Measurements from ENCODE around the gene ATN1.
"Not testable (repeated sequence)": the region's sequence is repeated elsewhere in the genome, so short reads cannot be mapped to it uniquely, and the experiment has no call there.

The ATN1 gene

DNA sequence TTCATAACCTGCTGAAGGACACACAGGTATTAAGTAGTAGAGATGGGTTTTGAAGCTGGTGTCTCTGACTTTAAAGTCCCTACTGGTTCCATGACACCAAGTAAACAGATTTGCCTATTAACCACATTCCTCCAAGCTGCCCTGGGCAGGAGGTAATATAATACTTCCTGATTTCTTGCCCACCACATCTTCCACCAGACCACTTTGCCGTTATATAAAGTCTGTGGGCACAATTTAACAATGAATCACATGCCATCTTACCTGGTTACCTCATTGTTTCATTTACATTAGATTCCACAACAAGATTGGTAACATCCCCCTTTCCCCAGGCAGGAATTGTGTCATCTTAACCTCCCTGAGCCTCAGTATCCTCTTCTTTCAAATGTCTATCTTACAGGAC is 24.0 kb upstream of the ATN1 start:
- DNase-seq (ENCODE audit: low read depth in 2 of 2), result no peak

DNA sequence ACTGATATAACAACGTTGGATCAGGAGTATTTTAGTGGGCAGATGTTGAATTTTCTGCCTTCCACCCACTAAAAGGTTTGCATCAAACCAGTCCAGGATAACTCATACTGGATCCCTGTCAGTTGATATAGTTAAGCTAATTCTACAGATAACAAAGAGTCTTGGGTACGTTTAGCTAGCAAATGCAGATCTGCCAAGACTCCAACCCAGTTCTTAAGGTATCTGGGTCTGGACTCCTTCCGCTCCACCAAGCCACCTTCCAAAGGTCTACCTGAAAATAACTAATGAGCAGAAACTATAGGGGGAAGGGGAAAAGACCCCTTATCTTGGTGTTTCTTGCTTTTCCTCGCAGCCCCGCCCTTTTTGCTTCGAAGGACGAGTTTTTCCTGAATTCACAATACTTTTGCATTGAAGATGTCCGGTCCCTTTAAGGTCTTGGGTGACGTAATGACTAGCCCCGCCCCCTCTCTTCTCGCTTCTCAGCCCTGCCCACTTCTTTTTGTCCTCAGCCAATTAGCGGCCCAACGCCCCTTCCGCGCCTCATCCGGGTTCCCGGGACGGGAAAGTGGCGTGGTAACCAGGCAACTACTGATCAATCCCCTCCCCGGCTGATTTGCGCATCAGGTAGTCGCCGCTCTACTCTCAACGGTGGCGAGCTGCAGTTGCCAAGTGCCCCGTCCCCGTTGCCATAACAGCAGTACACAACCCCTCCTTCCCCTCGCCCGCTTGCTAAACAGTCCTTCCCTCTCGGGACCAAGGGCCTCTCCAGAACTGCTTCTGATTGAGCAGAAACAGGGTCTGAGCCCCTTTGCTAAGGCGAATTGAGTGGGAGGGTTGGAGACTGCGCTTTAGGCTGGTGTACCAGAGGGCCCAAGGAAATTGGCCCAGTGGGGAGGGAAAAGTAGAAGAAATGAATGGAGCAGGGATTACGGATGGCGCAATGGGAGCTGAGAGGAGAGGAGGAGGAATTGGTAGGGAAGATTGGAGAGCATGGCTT is 23.2 kb upstream of the ATN1 start, which contains the start of gene LRRC23:
Gene LRRC23, plus strand, starts transcription at position 543 of the 997 bp plus-strand sequence. CDS start 812 bp downstream, outside the sequence.
- peak; percentile 92 to 96 for DNase-seq (ENCODE audit: low read depth in 2 of 2)

DNA sequence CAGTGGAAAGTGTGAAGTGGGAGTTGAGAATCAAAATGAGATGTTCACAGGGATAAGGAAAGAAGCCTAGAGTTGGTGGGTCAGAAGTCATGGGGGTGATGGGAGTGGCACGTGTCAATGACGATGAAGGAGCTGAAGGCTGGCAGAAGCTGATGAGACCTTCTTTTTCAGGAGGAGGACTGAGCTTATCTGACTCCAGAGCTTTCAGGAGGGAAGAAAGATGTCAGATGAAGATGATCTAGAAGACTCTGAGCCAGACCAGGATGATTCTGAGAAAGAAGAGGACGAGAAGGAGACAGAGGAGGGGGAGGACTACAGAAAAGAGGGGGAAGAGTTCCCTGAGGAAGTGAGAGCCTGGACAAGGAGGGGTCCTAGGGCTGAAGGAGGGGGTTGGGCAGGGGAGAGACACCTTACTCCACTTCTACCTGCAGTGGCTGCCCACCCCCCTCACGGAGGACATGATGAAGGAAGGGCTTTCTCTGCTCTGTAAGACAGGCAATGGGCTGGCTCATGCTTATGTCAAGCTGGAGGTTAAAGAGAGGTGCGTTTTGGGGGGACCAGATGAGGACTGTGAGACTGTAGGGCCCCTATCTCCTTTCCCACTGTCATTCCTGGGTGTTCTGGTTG is 22.2 kb upstream of the ATN1 start:
- DNase-seq (ENCODE audit: low read depth in 2 of 2), result no peak

DNA sequence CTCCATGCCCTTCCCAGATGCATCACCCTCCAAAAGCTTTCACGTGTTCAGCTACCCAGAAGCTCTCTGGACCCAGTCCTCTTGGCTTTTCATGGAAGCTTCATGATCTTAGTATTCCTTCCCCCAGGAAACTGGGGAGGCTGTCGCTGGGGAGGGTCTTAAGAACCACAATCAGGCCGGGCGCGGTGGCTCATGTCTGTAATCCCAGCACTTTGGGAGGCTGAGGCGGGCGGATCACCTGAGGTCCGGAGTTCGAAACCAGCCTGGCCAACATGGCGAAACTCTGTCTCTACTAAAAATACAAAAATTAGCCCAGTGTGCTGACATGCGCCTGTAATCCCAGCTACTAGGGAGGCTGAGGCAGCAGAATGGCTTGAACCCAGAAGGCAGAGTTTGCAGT is 19.6 kb upstream of the ATN1 start:
- DNase-seq (ENCODE audit: low read depth in 2 of 2), result not testable (repeated sequence)

DNA sequence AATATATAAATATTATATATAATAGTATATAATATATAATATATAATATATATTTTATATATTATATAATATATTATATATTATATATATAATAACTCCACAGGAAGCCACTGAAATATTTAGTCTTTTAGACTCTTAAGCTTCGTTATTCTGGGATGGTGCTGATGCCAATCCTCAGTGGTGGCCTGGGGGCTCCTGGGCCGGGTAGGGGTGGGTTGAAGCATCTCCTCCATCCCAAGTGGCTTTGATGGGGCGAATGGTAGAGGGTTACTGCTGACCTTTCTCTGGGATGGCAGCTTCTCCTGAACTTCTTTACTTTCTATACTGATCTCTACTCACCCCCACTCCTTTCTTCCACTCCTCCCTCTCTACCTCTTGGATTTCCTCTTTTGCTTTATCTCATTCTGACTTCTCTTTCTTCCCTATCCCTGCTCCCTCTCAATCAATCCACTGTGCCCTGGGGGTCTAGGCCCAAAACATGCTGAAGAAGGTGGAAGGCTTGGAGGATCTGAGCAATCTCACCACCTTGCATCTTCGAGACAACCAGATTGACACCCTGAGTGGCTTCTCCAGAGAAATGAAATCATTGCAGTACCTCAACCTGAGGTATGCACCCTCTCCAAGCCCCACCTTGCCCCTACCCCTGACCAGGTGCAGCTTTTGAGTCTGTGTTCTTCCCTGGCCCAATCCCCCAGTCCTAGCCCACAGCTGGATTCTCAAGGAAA is 18.2 kb upstream of the ATN1 start:
- DNase-seq (ENCODE audit: low read depth in 2 of 2), result no peak

DNA sequence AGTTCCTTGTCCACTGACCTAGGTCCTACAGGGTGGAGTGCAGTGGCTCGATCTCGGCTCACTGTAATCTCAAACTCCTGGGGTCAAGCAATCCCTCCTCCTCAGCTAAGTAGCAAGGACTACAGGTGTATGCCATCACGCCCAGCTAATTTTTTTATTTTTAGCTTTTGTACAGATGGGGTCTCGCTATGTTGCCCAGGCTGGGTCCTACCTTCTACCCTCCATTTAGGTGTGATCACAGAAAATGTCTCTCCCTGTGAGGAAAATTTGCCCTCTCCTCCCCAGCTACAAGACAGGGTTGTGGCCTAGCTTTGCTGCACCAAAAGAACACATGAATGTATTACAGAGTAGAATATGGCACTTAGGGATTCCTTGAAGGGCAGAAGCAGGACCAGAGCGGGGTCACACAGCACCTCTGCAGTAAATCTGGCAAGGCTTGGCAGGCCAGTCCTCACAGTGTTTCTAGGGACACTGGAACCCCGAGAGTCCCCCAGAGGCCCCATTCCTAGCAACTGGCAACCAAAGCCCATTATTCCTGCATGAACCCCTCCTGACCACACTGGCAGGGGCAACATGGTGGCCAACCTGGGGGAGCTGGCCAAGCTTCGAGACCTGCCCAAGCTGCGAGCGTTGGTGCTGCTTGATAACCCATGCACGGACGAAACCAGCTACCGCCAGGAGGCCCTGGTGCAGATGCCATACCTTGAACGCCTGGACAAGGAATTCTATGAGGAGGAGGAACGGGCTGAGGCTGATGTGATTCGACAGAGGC is 15.4 kb upstream of the ATN1 start:
- DNase-seq (ENCODE audit: low read depth in 2 of 2), result no peak

DNA sequence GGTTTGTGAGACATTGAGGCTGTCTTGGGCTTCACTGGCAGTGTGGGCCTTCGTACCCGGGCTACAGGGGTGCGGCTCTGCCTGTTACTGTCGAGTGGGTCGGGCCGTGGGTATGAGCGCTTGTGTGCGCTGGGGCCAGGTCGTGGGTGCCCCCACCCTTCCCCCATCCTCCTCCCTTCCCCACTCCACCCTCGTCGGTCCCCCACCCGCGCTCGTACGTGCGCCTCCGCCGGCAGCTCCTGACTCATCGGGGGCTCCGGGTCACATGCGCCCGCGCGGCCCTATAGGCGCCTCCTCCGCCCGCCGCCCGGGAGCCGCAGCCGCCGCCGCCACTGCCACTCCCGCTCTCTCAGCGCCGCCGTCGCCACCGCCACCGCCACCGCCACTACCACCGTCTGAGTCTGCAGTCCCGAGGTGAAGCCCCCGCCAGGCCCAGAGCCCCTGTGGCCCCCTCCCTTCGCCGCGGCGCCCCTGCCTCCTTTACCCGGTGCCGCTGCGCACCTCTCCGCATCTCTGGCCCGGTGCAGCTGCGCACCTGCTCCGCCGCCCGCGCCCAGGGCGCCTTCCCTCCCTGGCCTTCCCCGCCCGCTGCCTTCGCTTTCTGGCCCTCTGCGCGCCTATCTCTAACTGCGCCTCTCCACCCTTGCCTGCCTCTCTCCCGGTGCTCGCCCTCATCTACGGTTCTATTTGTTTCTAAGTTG is 13.4 kb upstream of the ATN1 start, which contains the start of gene ENO2:
Gene ENO2, plus strand, starts transcription at position 335 of the 701 bp plus-strand sequence. CDS start 1,253 bp downstream, outside the sequence.
- DNase-seq (ENCODE audit: low read depth in 2 of 2), result peak; percentile 60 to 62

DNA sequence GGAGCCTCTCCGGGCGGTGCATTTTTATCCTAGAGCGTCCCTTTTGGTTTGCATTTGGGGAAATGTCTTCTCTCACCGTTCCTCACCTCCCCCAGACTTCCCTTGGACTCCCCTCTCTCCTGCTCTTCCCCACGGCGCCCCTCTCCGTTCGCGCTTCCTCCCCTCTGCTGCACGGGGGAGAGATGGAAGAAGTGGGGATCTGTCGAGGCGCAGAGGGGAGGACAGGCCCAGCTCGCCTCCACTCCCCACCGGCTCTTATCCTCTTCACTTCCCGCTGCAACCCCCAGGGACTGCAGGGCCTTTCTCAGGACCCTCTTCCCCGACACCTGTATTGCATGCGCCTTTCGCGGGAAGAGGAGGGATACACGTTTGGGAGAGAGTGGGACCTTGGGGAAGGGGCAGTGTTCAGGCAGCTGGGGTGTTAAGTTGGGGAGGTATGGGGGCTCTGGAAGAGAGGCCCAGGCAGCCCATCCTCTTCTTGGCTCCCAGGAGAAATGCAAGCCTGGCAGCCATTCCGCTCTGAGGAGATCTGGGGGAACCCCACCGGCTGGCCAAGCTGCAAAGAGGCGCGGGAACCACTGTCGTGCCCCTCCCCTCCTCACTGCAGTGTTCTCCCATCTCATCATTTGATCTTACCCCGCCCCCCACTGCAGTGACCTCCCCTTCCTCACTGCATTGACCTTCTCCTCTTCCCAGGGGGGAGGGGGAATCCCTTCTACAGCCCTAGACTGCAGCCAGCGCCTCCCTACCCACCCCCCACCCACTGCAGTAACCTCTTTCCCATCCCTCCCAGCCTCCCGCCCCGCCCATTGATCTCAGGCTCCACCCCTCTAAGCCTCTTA is 12.6 kb upstream of the ATN1 start:
- no peak for DNase-seq (ENCODE audit: low read depth in 2 of 2)

DNA sequence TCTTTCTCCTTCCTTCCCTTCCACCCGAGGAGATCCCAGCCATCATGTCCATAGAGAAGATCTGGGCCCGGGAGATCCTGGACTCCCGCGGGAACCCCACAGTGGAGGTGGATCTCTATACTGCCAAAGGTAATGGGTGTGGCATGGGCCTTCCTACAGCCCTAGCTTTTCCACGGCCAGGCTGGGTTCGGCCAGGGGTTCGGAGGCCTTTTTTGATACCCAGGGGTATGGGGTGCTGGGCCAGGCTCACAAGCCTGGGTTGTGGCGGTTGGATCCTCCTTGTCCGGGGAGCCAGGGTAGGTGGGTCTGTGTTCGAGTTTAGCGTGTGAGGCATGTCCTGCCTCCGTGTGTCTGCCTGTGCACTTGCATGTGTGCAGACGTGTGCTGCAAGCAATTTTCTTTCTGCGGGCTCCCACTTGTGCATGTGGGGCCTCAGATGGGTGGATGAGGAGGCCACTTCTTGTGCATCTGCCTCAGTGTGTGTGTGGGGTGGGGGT is 11.9 kb upstream of the ATN1 start:
- DNase-seq (ENCODE audit: low read depth in 2 of 2), result no peak

DNA sequence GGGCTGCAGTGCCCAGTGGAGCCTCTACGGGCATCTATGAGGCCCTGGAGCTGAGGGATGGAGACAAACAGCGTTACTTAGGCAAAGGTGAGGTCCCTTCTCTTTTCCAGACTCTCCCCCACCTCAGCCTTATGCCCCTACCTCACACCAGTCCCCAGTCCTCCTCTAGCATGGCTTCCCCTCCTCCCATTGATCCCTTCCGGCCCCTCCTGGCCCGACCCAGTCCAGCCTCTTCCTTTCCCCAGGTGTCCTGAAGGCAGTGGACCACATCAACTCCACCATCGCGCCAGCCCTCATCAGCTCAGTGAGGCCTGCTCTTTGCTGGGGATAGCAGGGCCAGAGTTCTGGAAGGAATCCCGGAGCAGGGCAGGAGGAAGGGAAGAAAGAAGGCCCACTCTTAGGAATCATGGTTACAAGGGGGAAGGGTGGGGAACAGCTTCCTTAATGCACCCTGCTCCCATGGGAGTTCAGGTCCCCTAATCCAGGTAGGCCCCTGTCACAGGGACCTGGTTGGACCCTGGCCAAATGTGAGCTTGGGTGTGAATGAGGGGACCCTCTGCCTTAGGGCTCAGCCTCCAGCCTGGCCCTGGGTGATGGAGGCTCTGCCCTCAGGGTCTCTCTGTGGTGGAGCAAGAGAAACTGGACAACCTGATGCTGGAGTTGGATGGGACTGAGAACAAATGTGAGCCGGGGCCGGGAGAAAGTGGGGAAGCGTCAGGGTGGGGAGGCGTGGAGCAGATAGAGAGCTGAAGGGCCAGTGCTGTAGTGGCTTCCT is 11.1 kb upstream of the ATN1 start:
- no peak for DNase-seq (ENCODE audit: low read depth in 2 of 2)

DNA sequence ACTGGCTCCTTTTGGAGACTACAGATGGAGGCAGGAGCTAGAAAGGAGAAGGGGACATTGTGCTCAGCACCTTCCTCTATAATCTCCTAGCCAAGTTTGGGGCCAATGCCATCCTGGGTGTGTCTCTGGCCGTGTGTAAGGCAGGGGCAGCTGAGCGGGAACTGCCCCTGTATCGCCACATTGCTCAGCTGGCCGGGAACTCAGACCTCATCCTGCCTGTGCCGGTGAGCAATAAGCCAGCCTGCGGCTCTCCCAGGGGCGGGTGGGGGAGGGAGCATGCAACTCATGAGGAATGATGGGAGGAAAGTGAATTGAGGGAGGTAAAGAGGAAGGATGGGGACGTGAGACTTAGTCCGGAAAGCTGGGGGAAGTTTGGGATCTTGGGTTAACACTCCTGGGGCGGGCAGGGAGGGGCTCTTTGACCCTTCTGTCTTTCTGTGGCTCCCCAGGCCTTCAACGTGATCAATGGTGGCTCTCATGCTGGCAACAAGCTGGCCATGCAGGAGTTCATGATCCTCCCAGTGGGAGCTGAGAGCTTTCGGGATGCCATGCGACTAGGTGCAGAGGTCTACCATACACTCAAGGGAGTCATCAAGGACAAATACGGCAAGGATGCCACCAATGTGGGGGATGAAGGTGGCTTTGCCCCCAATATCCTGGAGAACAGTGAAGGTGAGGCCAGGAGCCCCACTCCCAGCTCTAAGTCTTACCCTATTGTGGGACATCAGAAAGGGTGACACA is 10.1 kb upstream of the ATN1 start:
- no peak for DNase-seq (ENCODE audit: low read depth in 2 of 2)

DNA sequence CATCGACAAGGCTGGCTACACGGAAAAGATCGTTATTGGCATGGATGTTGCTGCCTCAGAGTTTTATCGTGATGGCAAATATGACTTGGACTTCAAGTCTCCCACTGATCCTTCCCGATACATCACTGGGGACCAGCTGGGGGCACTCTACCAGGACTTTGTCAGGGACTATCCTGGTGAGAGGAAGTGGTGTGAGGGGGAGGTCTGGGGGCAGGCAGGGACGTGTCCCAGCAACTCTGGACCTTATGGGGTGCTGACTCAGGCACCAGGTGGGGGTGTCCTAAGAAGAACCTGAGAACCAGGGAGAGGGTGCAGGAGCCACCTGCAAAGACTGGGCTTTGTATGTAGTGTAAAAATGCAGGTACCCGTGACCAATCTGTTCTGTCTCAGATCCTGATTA is 8.2 kb upstream of the ATN1 start:
- DNase-seq (ENCODE audit: low read depth in 2 of 2), result no peak

DNA sequence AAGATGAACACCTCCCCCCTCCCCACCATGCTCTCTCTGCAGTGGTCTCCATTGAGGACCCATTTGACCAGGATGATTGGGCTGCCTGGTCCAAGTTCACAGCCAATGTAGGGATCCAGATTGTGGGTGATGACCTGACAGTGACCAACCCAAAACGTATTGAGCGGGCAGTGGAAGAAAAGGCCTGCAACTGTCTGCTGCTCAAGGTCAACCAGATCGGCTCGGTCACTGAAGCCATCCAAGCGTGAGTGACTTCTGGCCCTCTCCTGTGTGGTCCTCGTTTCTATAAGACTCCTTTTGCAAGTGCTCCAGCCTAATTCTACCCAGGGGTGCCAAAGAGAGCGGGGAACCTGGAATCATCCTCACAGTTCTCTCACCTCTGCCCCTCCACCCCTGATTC is 6.2 kb upstream of the ATN1 start:
- no peak for DNase-seq (ENCODE audit: low read depth in 2 of 2)

DNA sequence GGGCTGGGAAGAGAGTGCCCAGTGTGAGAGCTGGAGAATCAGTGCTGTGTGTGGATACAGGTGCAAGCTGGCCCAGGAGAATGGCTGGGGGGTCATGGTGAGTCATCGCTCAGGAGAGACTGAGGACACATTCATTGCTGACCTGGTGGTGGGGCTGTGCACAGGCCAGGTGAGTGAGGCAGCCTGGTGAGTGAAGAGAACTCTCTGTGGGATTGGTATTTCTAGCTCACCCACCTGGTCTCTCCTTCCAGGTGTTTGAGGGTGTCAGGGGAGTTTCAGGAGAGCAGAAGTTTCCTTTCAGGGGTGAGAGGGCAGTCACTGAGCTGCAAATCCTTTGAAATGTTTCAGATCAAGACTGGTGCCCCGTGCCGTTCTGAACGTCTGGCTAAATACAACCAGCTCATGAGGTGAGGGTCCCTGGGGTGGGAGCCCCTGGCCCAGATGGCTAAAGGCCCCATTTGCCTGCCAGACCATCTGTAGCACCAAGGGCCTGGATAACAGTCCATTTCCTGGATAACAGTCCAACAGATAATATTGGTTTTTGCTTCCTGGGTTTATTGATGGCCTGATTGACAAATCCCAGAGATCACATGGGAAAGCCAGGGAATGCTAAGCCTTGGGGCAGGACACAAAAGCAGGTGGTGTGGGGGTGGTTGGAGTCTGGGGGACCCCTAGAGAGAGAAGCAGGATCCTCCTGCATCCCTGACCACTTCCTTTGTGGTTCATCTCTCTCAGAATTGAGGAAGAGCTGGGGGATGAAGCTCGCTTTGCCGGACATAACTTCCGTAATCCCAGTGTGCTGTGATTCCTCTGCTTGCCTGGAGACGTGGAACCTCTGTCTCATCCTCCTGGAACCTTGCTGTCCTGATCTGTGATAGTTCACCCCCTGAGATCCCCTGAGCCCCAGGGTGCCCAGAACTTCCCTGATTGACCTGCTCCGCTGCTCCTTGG is 5.5 kb upstream of the ATN1 start:
- no peak for DNase-seq (ENCODE audit: low read depth in 2 of 2)

DNA sequence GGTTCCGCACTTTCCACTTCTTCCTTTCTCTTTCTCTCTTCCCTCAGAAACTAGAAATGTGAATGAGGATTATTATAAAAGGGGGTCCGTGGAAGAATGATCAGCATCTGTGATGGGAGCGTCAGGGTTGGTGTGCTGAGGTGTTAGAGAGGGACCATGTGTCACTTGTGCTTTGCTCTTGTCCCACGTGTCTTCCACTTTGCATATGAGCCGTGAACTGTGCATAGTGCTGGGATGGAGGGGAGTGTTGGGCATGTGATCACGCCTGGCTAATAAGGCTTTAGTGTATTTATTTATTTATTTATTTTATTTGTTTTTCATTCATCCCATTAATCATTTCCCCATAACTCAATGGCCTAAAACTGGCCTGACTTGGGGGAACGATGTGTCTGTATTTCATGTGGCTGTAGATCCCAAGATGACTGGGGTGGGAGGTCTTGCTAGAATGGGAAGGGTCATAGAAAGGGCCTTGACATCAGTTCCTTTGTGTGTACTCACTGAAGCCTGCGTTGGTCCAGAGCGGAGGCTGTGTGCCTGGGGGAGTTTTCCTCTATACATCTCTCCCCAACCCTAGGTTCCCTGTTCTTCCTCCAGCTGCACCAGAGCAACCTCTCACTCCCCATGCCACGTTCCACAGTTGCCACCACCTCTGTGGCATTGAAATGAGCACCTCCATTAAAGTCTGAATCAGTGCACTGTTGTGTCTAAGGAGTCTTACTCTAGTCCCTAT is 4.6 kb upstream of the ATN1 start:
- no peak for DNase-seq (ENCODE audit: low read depth in 2 of 2)

DNA sequence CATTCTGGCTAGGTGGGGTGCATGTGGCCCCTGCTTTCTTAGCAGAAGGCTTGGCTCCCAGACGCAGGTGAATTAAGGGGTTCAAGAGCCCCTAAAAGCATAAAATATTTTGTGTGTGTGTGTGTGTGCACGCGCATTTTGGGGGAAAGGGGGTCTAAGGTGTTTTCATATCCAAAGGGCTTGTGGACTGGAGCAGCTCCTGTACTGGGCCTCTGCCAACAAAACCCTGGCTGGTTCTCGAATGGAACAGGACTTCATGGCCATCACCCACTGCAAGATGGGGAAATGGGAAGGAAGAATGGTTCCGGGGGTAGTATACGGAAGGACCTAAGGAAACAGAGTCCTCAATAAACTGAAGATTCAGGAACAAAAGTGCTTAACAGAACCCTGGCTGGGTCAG is 3.9 kb upstream of the ATN1 start:
- DNase-seq (ENCODE audit: low read depth in 2 of 2), result no peak

DNA sequence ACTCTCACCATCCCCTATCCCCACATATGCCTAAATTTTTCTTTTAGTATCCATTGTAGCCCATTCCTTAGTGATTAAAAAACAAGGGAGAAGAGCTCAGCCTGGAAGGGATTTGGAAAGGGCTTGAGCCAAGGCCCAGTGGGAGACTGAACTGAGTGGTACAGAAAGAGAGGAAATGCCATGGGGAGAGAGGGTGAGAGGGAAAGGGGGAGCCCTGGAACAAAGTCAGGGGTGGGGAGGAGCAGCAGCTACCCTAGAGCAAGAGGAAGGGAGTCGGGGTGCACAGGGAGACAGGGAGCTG is 2.6 kb upstream of the ATN1 start:
- no peak for DNase-seq (ENCODE audit: low read depth in 2 of 2)
